Measurements from ENCODE around the gene OLFML3.
A peak's percentile ranks its signal among the peaks of the same experiment; 100 is the strongest.

Gene OLFML3

DNA sequence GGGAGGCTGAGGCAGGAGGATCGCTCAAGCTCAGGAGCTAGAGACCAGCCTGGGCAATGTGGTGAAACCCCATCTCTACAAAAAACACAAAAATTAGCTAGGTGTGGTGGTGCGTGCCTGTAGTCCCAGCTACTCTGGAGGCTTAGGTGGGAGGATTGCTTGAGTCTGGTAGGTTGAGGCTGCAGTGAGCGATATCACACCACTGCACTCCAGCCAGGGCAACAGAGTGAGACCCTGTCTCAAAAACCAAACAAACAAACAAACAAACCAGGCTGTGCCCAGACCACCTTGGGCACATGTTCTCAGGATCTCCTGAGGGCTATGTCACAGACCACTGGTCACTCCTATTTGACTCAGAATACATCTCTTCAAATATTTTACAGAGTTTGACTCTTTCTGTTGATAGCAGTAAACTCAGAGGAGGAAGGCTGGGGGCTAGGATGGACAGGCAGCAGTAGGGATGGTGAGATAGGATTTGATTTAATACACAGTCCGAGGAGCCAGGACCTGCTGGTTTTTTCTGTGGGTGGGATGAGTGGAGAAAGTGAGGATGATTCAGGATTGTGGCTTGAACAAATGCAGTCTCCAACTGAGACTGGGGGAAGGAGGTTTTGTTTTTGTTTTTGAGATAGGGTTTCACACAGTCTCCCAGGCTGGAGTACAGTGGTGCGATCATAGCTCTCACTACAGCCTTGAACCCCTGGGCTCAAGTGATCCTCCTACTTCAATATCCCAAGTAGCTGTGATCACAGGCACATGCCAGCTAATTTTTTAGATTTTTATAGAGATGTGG is 46.5 kb downstream of the OLFML3 start:
- CTCF ChIA-PET = interaction anchor here (0.6 to 0.7 kb wide), 2 partner anchors 320 to 413 kb away, joined by 3 read pairs; no protein-coding TSS in a partner anchor
- POLR2A ChIA-PET = interaction anchor here (0.6 kb wide), 1 partner anchor 567 kb away, joined by 3 read pairs; no protein-coding TSS in a partner anchor

DNA sequence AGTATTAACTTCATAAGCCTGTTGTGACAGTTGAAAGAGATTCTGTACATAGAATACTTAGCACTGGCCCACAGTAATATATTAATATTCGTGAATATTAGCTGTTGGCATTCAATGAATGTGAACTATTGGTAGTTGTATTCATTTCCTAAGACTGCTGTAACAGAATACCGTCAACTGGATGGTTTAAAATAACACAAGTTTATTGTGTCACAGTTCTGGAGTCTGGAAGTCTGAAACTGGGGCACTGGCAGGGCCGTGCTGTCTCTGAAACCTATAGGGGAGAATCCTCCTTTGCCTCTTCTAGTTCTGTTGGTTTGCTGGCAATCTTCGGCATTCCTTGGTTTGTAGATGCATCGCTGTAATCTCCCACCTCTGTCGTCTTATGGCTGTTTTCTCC is 47.5 kb downstream of the OLFML3 start:
- Histone ChIP-seq H3K4me1 (ENCODE audit: control insufficient read depth, insufficient read depth, low read length) (no peaks in the 10 kb centered on the region; the same call in 1 of the 2 replicates), H3K9me3 (ENCODE audit: control insufficient read depth, insufficient read depth, low read depth, low read length) (no peaks in the 10 kb centered on the region), H3K27ac (ENCODE audit: extremely low read depth, low read depth, low read length) (no peak overlapping the region), H3K36me3 (ENCODE audit: control insufficient read depth in 2 of 2, insufficient read depth in 1 of 2, low read length in 2 of 2) (no peaks in the 10 kb centered on the region), H3K4me3 (ENCODE audit: low read depth, low read length) (no peak overlapping the region)
- ChIA-PET CTCF (no interaction called here), POLR2A (no interaction called here)
- TF ChIP-seq SCRT2 (tag by site-specific recombination; IDR thresholded peaks at IDR 0.05) (no peak), HOXC10 (CRISPR knock-in tag; IDR thresholded peaks at IDR 0.05) (no peak), KLF1 (tag by site-specific recombination; IDR thresholded peaks at IDR 0.05) (no peak), ZNF600 (tag by site-specific recombination; IDR thresholded peaks at IDR 0.05) (no peak), HOXD13 (CRISPR knock-in tag; IDR thresholded peaks at IDR 0.05; ENCODE audit: borderline replicate concordance) (no peak), ZNF155 (tag by site-specific recombination; IDR thresholded peaks at IDR 0.05) (no peak)
- TF ChIP-seq, protein P1, sequence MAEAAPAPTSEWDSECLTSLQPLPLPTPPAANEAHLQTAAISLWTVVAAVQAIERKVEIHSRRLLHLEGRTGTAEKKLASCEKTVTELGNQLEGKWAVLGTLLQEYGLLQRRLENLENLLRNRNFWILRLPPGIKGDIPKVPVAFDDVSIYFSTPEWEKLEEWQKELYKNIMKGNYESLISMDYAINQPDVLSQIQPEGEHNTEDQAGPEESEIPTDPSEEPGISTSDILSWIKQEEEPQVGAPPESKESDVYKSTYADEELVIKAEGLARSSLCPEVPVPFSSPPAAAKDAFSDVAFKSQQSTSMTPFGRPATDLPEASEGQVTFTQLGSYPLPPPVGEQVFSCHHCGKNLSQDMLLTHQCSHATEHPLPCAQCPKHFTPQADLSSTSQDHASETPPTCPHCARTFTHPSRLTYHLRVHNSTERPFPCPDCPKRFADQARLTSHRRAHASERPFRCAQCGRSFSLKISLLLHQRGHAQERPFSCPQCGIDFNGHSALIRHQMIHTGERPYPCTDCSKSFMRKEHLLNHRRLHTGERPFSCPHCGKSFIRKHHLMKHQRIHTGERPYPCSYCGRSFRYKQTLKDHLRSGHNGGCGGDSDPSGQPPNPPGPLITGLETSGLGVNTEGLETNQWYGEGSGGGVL (tag by site-specific recombination; IDR thresholded peaks at IDR 0.05) = no peak
- TF ChIP-seq, protein P2, sequence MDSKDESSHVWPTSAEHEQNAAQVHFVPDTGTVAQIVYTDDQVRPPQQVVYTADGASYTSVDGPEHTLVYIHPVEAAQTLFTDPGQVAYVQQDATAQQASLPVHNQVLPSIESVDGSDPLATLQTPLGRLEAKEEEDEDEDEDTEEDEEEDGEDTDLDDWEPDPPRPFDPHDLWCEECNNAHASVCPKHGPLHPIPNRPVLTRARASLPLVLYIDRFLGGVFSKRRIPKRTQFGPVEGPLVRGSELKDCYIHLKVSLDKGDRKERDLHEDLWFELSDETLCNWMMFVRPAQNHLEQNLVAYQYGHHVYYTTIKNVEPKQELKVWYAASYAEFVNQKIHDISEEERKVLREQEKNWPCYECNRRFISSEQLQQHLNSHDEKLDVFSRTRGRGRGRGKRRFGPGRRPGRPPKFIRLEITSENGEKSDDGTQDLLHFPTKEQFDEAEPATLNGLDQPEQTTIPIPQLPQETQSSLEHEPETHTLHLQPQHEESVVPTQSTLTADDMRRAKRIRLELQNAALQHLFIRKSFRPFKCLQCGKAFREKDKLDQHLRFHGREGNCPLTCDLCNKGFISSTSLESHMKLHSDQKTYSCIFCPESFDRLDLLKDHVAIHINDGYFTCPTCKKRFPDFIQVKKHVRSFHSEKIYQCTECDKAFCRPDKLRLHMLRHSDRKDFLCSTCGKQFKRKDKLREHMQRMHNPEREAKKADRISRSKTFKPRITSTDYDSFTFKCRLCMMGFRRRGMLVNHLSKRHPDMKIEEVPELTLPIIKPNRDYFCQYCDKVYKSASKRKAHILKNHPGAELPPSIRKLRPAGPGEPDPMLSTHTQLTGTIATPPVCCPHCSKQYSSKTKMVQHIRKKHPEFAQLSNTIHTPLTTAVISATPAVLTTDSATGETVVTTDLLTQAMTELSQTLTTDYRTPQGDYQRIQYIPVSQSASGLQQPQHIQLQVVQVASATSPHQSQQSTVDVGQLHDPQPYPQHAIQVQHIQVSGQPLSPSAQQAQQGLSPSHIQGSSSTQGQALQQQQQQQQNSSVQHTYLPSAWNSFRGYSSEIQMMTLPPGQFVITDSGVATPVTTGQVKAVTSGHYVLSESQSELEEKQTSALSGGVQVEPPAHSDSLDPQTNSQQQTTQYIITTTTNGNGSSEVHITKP (tag by site-specific recombination; IDR thresholded peaks at IDR 0.05) = peak; percentile 58; the same call in 1 of the 2 replicates

More for the DNA sequence above, 46.5 kb downstream of the OLFML3 start:
- Histone ChIP-seq H3K27ac (ENCODE audit: extremely low read depth, low read depth, low read length) (no peak overlapping the region), H3K36me3 (ENCODE audit: control insufficient read depth in 2 of 2, insufficient read depth in 1 of 2, low read length in 2 of 2) (no peaks in the 10 kb centered on the region), H3K4me3 (ENCODE audit: low read depth, low read length) (no peak overlapping the region), H3K4me1 (ENCODE audit: control insufficient read depth, insufficient read depth, low read length) (no peaks in the 10 kb centered on the region; the same call in 1 of the 2 replicates), H3K9me3 (ENCODE audit: control insufficient read depth, insufficient read depth, low read depth, low read length) (no peaks in the 10 kb centered on the region)
- TF ChIP-seq ZNF174 (tag by site-specific recombination; IDR thresholded peaks at IDR 0.05) = no peak
- peak; percentile 20; the same call in 1 of the 2 replicates for TF ChIP-seq ZFHX2 (tag by site-specific recombination; conservative IDR thresholded peaks at IDR 0.05)
- TF ChIP-seq, protein P3, sequence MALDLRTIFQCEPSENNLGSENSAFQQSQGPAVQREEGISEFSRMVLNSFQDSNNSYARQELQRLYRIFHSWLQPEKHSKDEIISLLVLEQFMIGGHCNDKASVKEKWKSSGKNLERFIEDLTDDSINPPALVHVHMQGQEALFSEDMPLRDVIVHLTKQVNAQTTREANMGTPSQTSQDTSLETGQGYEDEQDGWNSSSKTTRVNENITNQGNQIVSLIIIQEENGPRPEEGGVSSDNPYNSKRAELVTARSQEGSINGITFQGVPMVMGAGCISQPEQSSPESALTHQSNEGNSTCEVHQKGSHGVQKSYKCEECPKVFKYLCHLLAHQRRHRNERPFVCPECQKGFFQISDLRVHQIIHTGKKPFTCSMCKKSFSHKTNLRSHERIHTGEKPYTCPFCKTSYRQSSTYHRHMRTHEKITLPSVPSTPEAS (tag by site-specific recombination; IDR thresholded peaks at IDR 0.05) = no peak

Data from HEK293 (cell line).